ENCODE measurements around the gene G6PC2.

The G6PC2 gene

DNA sequence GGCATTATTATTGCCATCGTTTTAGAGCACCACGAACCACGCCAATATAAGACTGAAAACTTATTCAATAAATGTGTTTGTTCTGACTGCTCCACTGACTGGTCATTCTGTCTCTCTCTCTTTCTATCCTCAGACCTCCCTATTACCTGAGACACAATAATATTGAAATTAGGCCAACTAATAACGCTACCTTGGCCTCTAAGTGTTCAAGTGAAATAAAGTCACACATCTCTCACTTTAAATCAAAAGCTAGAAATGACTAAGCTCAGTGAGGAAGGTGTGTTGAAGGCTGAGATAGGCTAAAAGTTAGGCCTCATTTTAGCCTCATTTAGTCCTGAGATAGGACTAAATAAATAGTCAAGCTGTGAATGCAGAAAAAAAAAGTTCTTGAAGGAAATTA, 38.8 kb downstream of the G6PC2 start:
- H3K79me2 ChIP-seq (ENCODE audit: insufficient read depth, low read length): no peaks in the 10 kb centered on the region
- no peaks in the 10 kb centered on the region for H4K20me1 ChIP-seq (ENCODE audit: insufficient read depth, low read length)
- no peaks in the 10 kb centered on the region for H3K27me3 ChIP-seq (ENCODE audit: insufficient read depth, low read length)
- no peaks in the 10 kb centered on the region for H3F3A ChIP-seq (ENCODE audit: insufficient read depth, low read length)
- H3K9me2 ChIP-seq (ENCODE audit: low read depth, low read length): no peaks in the 10 kb centered on the region
- H3K9ac ChIP-seq (ENCODE audit: low read length): no peak overlapping the region
- H3K36me3 ChIP-seq (ENCODE audit: insufficient read depth, low read length): no peaks in the 10 kb centered on the region
- TF ChIP-seq, protein P1, sequence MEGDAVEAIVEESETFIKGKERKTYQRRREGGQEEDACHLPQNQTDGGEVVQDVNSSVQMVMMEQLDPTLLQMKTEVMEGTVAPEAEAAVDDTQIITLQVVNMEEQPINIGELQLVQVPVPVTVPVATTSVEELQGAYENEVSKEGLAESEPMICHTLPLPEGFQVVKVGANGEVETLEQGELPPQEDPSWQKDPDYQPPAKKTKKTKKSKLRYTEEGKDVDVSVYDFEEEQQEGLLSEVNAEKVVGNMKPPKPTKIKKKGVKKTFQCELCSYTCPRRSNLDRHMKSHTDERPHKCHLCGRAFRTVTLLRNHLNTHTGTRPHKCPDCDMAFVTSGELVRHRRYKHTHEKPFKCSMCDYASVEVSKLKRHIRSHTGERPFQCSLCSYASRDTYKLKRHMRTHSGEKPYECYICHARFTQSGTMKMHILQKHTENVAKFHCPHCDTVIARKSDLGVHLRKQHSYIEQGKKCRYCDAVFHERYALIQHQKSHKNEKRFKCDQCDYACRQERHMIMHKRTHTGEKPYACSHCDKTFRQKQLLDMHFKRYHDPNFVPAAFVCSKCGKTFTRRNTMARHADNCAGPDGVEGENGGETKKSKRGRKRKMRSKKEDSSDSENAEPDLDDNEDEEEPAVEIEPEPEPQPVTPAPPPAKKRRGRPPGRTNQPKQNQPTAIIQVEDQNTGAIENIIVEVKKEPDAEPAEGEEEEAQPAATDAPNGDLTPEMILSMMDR (IDR thresholded peaks at IDR 0.05; ENCODE audit: low read length): no peak
- no peak overlapping the region for H3K27ac ChIP-seq (ENCODE audit: low read depth, low read length, poor library complexity, severe bottlenecking)
- no peaks in the 10 kb centered on the region for H3K4me1 ChIP-seq (ENCODE audit: insufficient read depth, low read length, severe bottlenecking)
- H3K4me2 ChIP-seq (ENCODE audit: low read length): no peak overlapping the region
- H2AFZ ChIP-seq (ENCODE audit: low read length): no peak overlapping the region
- no peak overlapping the region for H3K4me3 ChIP-seq (ENCODE audit: low read depth, low read length, poor library complexity, severe bottlenecking)
- H3K9me3 ChIP-seq (ENCODE audit: low read length): no peaks in the 10 kb centered on the region

DNA sequence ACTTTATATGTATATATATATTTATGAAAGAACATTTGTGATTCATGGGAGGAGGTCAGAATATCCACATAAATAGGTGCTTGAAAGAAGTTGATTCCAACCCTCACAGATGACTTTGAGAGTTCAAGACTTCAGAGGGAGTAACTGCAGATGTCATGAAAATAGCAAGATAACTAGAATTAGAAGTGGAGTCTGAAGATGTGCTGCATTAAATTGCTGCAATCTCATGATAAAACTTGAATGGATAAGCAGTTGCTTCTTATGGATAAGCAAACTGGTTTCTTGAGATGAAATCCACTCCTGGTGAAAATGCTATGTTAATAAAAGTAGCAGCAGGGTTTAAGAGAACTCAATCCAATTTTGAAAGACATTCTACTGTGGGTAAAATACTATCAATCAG, 40.2 kb downstream of the G6PC2 start:
- Histone ChIP-seq H2AFZ (ENCODE audit: low read length) (no peak overlapping the region), H3K36me3 (ENCODE audit: insufficient read depth, low read length) (no peaks in the 10 kb centered on the region), H3K9me3 (ENCODE audit: low read length) (no peaks in the 10 kb centered on the region), H4K20me1 (ENCODE audit: insufficient read depth, low read length) (no peaks in the 10 kb centered on the region), H3K9me2 (ENCODE audit: low read depth, low read length) (no peaks in the 10 kb centered on the region), H3K79me2 (ENCODE audit: insufficient read depth, low read length) (no peaks in the 10 kb centered on the region), H3K9ac (ENCODE audit: low read length) (no peak overlapping the region), H3K4me3 (ENCODE audit: low read depth, low read length, poor library complexity, severe bottlenecking) (no peak overlapping the region), H3K27ac (ENCODE audit: low read depth, low read length, poor library complexity, severe bottlenecking) (no peak overlapping the region), H3K4me1 (ENCODE audit: insufficient read depth, low read length, severe bottlenecking) (no peaks in the 10 kb centered on the region), H3K27me3 (ENCODE audit: insufficient read depth, low read length) (no peaks in the 10 kb centered on the region), H3F3A (ENCODE audit: insufficient read depth, low read length) (no peaks in the 10 kb centered on the region), H3K4me2 (ENCODE audit: low read length) (no peak overlapping the region)
- TF ChIP-seq, protein P1 (IDR thresholded peaks at IDR 0.05; ENCODE audit: low read length): no peak
- TF ChIP-seq EZH2 (IDR thresholded peaks at IDR 0.05; ENCODE audit: borderline replicate concordance, low read length): no peak

DNA sequence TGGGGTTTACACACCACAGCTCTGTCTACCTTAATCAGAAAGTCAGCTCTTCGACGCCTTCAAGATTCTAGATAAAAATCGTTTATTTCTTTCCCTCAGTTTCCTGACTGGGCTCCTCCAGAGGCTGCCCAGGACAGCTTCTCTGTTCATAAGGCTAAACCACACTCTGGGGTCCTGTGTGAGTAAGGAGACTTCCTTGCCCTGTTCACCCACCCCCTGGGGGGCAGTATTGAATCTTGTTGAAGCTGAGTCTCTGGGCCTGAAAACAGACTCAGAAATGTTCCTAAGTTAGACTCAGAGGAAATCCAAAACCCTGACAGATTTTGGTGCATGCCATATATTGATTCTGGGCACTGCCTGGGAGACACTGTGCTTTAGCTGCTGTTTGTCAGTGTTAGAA, 43.0 kb downstream of the G6PC2 start:
- no peak for TF ChIP-seq EZH2 (IDR thresholded peaks at IDR 0.05; ENCODE audit: borderline replicate concordance, low read length)
- TF ChIP-seq, protein P1 (IDR thresholded peaks at IDR 0.05; ENCODE audit: low read length): no peak
- Histone ChIP-seq H3K4me3 (ENCODE audit: low read depth, low read length, poor library complexity, severe bottlenecking) (no peak overlapping the region), H3K27ac (ENCODE audit: low read depth, low read length, poor library complexity, severe bottlenecking) (no peak overlapping the region), H3K9me2 (ENCODE audit: low read depth, low read length) (no peaks in the 10 kb centered on the region), H3K9me3 (ENCODE audit: low read length) (no peaks in the 10 kb centered on the region), H3K9ac (ENCODE audit: low read length) (no peak overlapping the region), H3K27me3 (ENCODE audit: insufficient read depth, low read length) (no peaks in the 10 kb centered on the region), H3K36me3 (ENCODE audit: insufficient read depth, low read length) (no peaks in the 10 kb centered on the region), H3K79me2 (ENCODE audit: insufficient read depth, low read length) (no peaks in the 10 kb centered on the region), H2AFZ (ENCODE audit: low read length) (no peak overlapping the region), H3K4me2 (ENCODE audit: low read length) (no peak overlapping the region), H3K4me1 (ENCODE audit: insufficient read depth, low read length, severe bottlenecking) (no peaks in the 10 kb centered on the region), H4K20me1 (ENCODE audit: insufficient read depth, low read length) (no peaks in the 10 kb centered on the region), H3F3A (ENCODE audit: insufficient read depth, low read length) (no peaks in the 10 kb centered on the region)

Data from OCI-LY1 (cell line).